Suprapubic skin (tissue), 4 donors: ENCODE data around the gene PLCG2. TPM values are rescaled to one million over a fixed set of nuclear protein-coding genes. Genes with fewer than 3 reads are reported as not detected.
"Not testable (repeated sequence)": the region's sequence is repeated elsewhere in the genome, so short reads cannot be mapped to it uniquely, and the experiment has no call there.

ENCODE experiments used
- DNase-seq, 2 donors: peaks; one replicate each; pipeline ENCODE4 v3.0.0-alpha.2; 2019; ENCODE audit warnings: low spot score in 2 of 2
- H3K27ac ChIP-seq: fragments of 200-600 bp; sonication (generic); one replicate; pipeline ENCODE4 v1.5.1; 2019
- H3K27me3 ChIP-seq: fragments of 200-600 bp; sonication (generic); one replicate; pipeline ENCODE4 v1.5.1; 2019
- H3K36me3 ChIP-seq: fragments of 200-600 bp; sonication (generic); one replicate; pipeline ENCODE4 v1.5.1; 2019
- H3K4me1 ChIP-seq: fragments of 200-600 bp; sonication (generic); one replicate; pipeline ENCODE4 v1.5.1; 2019
- H3K4me3 ChIP-seq: fragments of 200-600 bp; sonication (generic); one replicate; pipeline ENCODE4 v1.5.1; 2019; ENCODE audit warnings: mild to moderate bottlenecking
- H3K9me3 ChIP-seq: fragments of 200-600 bp; sonication (generic); one replicate; pipeline ENCODE4 v1.5.1; 2019
- CTCF ChIP-seq, 2 donors: fragments of 200-600 bp in 1 of 2; fragments of 450-650 bp in 1 of 2; sonication (generic) in 1 of 2; IDR thresholded peaks; one replicate each; pipeline ENCODE4 v1.5.1; 2016 to 2019; ENCODE audit warnings: antibody characterized with exemption in 2 of 2, mild to moderate bottlenecking in 1 of 2, moderate library complexity in 1 of 2
- EP300 ChIP-seq: sonication (generic); formaldehyde crosslinking; IDR thresholded peaks from one replicate; pipeline ENCODE4 v1.6.1; 2017; ENCODE audit warnings: antibody characterized with exemption
- POLR2A ChIP-seq, 2 donors: fragments of 450-650 bp; IDR thresholded peaks; one replicate each; pipeline ENCODE4 v1.6.1; 2017; ENCODE audit warnings: antibody characterized with exemption in 2 of 2, mild to moderate bottlenecking in 2 of 2, moderate library complexity in 2 of 2
- POLR2AphosphoS5 ChIP-seq, 3 donors: sonication (generic); formaldehyde crosslinking; IDR thresholded peaks; one replicate each; pipeline ENCODE4 v1.6.1; 2017; ENCODE audit warnings: antibody characterized with exemption in 3 of 3
- WGBS: methylation state at CpG from one replicate; pipeline ENCODE4 v1.1.5; 2018; 5-methylcytosine and 5-hydroxymethylcytosine counted together
- total RNA-seq, 4 donors: library from RNA; depleted of rRNA; stranded (reverse); fragments of >200 nt; gene quantifications; one replicate each; pipeline ENCODE4 v1.1.0, GENCODE V29; 2016

The PLCG2 gene
- total RNA-seq, 4 donors from 2014 or later = 6.5 to 24.1 (median 10.5) TPM

DNA sequence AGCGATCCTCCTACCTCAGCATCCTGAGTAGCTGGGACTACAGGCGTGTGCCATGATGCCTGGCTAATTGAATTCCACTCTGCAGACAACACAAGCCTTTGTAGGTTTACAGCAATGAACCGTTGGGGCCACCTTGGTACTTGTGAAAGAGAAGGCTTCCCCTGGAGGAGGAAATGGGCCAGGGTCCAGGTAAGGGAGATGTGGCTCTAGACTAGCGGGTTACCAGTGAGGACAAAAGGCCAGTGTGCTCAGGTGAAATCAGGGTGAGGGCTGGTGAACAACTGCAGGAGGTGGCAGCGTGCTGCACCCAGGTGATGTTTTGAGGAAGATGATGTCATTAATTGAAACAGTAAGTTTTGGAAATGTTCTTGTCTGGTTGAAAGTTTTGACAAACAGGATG lies 225.5 kb downstream of the PLCG2 start:
- DNase-seq = no peak
- Histone ChIP-seq H3K27ac (no peak overlapping the region), H3K27me3 (no peaks in the 10 kb centered on the region), H3K4me1 (no peaks in the 10 kb centered on the region), H3K4me3 (no peak overlapping the region), H3K36me3 (peaks cover 6% of the 10 kb centered on the region), H3K9me3 (no peaks in the 10 kb centered on the region)
- no peak for TF ChIP-seq EP300
- no peak for TF ChIP-seq CTCF (IDR thresholded peaks at IDR 0.05)
- no peak for TF ChIP-seq POLR2A (IDR thresholded peaks at IDR 0.05)
- no peak for TF ChIP-seq POLR2AphosphoS5 (IDR thresholded peaks at IDR 0.05)
- whole genome bisulfite sequencing = 81% methylated on average over 5 of the region's 5 CpGs

DNA sequence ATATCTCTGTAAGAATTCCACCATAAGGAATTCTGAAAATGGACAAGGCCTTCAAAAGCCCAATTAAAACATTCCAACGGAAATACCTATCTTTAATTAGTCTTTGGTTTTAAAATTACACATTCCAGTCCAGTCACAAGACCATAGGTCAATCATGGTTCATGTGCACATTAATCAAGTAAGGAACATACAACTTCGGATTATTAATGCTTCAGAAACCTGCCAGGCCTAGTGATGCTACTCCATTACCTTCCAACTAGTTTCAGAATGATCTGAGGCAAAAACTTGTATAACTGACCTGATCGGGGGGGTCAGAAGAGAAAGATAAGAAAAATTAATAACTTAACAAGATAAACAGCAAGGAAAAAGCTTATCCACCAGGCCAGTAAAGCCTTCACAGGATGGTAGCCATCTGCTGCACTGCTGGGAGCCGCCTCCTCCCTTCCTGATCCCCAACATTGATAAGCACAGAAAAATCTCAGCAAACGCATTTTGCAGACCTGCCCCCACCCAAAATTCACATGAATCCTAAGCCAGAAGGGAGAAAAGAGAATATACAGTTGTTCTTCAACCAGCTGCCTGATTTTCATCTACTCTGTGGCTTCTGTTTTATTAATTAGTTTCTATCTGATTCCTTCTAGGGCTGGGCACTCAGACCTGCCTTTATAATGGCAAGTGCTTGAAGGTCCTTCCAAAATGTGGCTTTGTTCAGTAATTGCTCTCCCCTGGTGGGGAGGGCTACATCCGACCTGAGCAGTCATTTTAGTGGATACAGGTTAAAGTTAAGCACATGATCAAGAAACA lies 226.1 kb downstream of the PLCG2 start:
- Histone ChIP-seq H3K4me1 (peaks cover 3% of the 10 kb centered on the region), H3K27me3 (no peaks in the 10 kb centered on the region), H3K4me3 (no peak overlapping the region), H3K36me3 (no peaks in the 10 kb centered on the region), H3K9me3 (no peaks in the 10 kb centered on the region), H3K27ac (no peak overlapping the region)
- TF ChIP-seq POLR2A (IDR thresholded peaks at IDR 0.05) = no peak
- TF ChIP-seq CTCF (IDR thresholded peaks at IDR 0.05) = no peak
- no peak for TF ChIP-seq EP300
- no peak for TF ChIP-seq POLR2AphosphoS5 (IDR thresholded peaks at IDR 0.05)
- 57% methylated on average over 6 of the region's 6 CpGs for WGBS
- DNase-seq = no peak

GRCh38 chr16:82006036-82006435 lies 226.9 kb downstream of the PLCG2 start:
- TF ChIP-seq EP300 (no peak), POLR2AphosphoS5 (IDR thresholded peaks at IDR 0.05) (no peak), CTCF (IDR thresholded peaks at IDR 0.05) (no peak), POLR2A (IDR thresholded peaks at IDR 0.05) (no peak)
- no peak for DNase-seq
- Histone ChIP-seq H3K4me1 (peaks cover 7% of the 10 kb centered on the region), H3K36me3 (no peaks in the 10 kb centered on the region), H3K9me3 (no peaks in the 10 kb centered on the region), H3K27me3 (peaks cover 1% of the 10 kb centered on the region), H3K4me3 (no peak overlapping the region), H3K27ac (no peak overlapping the region)
- 90% methylated on average over 5 of the region's 5 CpGs for WGBS

- no peaks in the 10 kb centered on the region for H3K36me3 ChIP-seq
- H3K9me3 ChIP-seq = no peaks in the 10 kb centered on the region
- no peak for TF ChIP-seq POLR2A (IDR thresholded peaks at IDR 0.05)
- TF ChIP-seq POLR2AphosphoS5 (IDR thresholded peaks at IDR 0.05) = no peak
- no peak for TF ChIP-seq CTCF (IDR thresholded peaks at IDR 0.05)
- no peak for TF ChIP-seq EP300
- peaks cover 7% of the 10 kb centered on the region for H3K4me1 ChIP-seq
- 67% methylated on average over 2 of the region's 2 CpGs for WGBS
- peaks cover 4% of the 10 kb centered on the region for H3K27me3 ChIP-seq
- DNase-seq = no peak
- H3K27ac ChIP-seq = no peak overlapping the region
- H3K4me3 ChIP-seq = no peak overlapping the region
Measured at GRCh38 chr16:82007189-82007588, 228.1 kb downstream of the PLCG2 start.

- Histone ChIP-seq H3K4me1 (peaks cover 7% of the 10 kb centered on the region), H3K9me3 (no peaks in the 10 kb centered on the region), H3K36me3 (no peaks in the 10 kb centered on the region), H3K27ac (no peak overlapping the region), H3K4me3 (no peak overlapping the region), H3K27me3 (peaks cover 4% of the 10 kb centered on the region)
- WGBS = 89% methylated on average over 9 of the region's 9 CpGs
- TF ChIP-seq EP300 (no peak), POLR2A (IDR thresholded peaks at IDR 0.05) (no peak), CTCF (IDR thresholded peaks at IDR 0.05) (no peak), POLR2AphosphoS5 (IDR thresholded peaks at IDR 0.05) (no peak)
- no peak for DNase-seq
Measured at GRCh38 chr16:82008957-82009592, 230.0 kb downstream of the PLCG2 start.

- 70% methylated on average over 4 of the region's 4 CpGs for WGBS
- H3K27ac ChIP-seq, H3K27me3 ChIP-seq, H3K9me3 ChIP-seq, H3K4me3 ChIP-seq, DNase-seq, H3K4me1 ChIP-seq, H3K36me3 ChIP-seq: not testable (repeated sequence)
Measured at GRCh38 chr16:82009789-82010188, 230.7 kb downstream of the PLCG2 start.
